Sigmoid colon (tissue), 4 donors: ENCODE measurements around the gene DGLUCY.

ENCODE experiments used
- EP300 ChIP-seq, 4 donors: sonication (generic); formaldehyde crosslinking; IDR thresholded peaks; one replicate each; pipeline ENCODE4 v1.6.1; 2017; ENCODE audit warnings: antibody characterized with exemption in 4 of 4
- POLR2A ChIP-seq, 2 donors: fragments of 450-650 bp; IDR thresholded peaks; one replicate each; pipeline ENCODE4 v1.6.1; 2016; ENCODE audit warnings: antibody characterized with exemption in 2 of 2, mild to moderate bottlenecking in 2 of 2, moderate library complexity in 2 of 2
- POLR2AphosphoS5 ChIP-seq, 4 donors: sonication (generic); formaldehyde crosslinking; IDR thresholded peaks; one replicate each; pipeline ENCODE4 v1.6.1; 2017; ENCODE audit warnings: antibody characterized with exemption in 4 of 4
- TF ChIP-seq, protein P1 (sequence below), 4 experiments: fragments of 450-650 bp in 3 of 4; fragments of 200-600 bp in 1 of 4; IDR thresholded peaks; one replicate each; pipeline ENCODE4 v1.5.1; 2016 to 2019; ENCODE audit warnings: antibody characterized with exemption in 4 of 4, mild to moderate bottlenecking in 3 of 4, moderate library complexity in 2 of 4

DNA sequence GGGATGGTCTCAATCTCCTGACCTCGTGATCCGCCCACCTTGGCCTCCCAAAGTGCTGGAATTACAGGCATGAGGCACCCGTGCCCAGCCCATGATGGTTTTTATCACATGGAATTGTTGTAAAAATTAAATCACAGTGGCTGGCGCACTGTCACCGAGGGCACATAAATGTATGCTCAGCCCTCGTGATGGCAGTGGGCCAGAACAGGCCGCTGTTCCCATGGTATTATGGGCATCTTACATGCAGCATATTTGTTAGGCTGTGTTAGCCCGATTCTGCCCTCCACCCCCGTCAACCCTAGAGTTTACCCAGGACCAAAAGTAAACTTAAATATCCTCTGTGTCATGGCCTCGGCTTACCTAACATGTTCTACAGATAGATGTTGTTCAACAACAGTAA, 82.0 kb downstream of the DGLUCY start:
- TF ChIP-seq POLR2AphosphoS5 (IDR thresholded peaks at IDR 0.05) (no peak), EP300 (IDR thresholded peaks at IDR 0.05) (no peak), POLR2A (IDR thresholded peaks at IDR 0.05) (no peak)
- TF ChIP-seq, protein P1, sequence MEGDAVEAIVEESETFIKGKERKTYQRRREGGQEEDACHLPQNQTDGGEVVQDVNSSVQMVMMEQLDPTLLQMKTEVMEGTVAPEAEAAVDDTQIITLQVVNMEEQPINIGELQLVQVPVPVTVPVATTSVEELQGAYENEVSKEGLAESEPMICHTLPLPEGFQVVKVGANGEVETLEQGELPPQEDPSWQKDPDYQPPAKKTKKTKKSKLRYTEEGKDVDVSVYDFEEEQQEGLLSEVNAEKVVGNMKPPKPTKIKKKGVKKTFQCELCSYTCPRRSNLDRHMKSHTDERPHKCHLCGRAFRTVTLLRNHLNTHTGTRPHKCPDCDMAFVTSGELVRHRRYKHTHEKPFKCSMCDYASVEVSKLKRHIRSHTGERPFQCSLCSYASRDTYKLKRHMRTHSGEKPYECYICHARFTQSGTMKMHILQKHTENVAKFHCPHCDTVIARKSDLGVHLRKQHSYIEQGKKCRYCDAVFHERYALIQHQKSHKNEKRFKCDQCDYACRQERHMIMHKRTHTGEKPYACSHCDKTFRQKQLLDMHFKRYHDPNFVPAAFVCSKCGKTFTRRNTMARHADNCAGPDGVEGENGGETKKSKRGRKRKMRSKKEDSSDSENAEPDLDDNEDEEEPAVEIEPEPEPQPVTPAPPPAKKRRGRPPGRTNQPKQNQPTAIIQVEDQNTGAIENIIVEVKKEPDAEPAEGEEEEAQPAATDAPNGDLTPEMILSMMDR (IDR thresholded peaks at IDR 0.05), result no peak
